Vagina (tissue), 2 donors: ENCODE results near the gene NOTCH4.

ENCODE experiments used
- POLR2A ChIP-seq, 2 donors: fragments of 450-650 bp; IDR thresholded peaks; one replicate each; pipeline ENCODE4 v1.6.1; 2017; ENCODE audit warnings: antibody characterized with exemption in 2 of 2, mild to moderate bottlenecking in 2 of 2, moderate library complexity in 2 of 2
- POLR2AphosphoS5 ChIP-seq, 2 donors: sonication (generic); formaldehyde crosslinking; IDR thresholded peaks; one replicate each; pipeline ENCODE4 v1.9.0; 2017; ENCODE audit warnings: antibody characterized with exemption in 2 of 2, mild to moderate bottlenecking in 2 of 2, low read depth in 1 of 2; ENCODE audit not compliant: insufficient read depth in 1 of 2
- TF ChIP-seq, protein P1 (sequence below), 3 experiments: fragments of 450-650 bp in 2 of 3; fragments of 200-600 bp in 1 of 3; sonication (generic) in 1 of 3; IDR thresholded peaks; one replicate each; pipeline ENCODE4 v1.5.1; 2017 to 2019; ENCODE audit warnings: antibody characterized with exemption in 3 of 3, mild to moderate bottlenecking in 2 of 3, moderate library complexity in 2 of 3

DNA sequence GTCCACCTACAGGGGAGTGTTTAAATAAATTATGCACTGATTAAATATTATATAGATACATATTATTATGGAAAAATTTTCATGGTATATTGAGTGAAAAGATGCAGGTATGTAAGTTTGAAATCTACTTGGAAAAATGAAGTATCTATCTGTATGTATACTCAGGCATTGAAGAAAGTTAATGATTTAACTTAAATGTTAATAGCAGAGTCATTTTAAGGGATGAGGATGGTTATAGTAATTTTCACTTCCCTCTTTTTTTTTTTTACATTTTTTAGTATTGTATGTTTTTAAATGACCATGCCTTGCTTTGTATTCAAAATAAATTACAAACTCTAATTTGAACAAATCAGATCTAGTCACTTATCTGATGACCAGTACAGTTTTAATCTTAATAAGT is 43.2 kb upstream of the NOTCH4 start:
- TF ChIP-seq, protein P1, sequence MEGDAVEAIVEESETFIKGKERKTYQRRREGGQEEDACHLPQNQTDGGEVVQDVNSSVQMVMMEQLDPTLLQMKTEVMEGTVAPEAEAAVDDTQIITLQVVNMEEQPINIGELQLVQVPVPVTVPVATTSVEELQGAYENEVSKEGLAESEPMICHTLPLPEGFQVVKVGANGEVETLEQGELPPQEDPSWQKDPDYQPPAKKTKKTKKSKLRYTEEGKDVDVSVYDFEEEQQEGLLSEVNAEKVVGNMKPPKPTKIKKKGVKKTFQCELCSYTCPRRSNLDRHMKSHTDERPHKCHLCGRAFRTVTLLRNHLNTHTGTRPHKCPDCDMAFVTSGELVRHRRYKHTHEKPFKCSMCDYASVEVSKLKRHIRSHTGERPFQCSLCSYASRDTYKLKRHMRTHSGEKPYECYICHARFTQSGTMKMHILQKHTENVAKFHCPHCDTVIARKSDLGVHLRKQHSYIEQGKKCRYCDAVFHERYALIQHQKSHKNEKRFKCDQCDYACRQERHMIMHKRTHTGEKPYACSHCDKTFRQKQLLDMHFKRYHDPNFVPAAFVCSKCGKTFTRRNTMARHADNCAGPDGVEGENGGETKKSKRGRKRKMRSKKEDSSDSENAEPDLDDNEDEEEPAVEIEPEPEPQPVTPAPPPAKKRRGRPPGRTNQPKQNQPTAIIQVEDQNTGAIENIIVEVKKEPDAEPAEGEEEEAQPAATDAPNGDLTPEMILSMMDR (IDR thresholded peaks at IDR 0.05), result no peak
- TF ChIP-seq POLR2A (IDR thresholded peaks at IDR 0.05), result no peak
- TF ChIP-seq POLR2AphosphoS5 (IDR thresholded peaks at IDR 0.05; ENCODE audit: insufficient read depth in 1 of 2, low read depth in 1 of 2), result no peak
